Stimulated activated memory B cell treated with anti-CD40 and anti-IgM and Interleukin-4, amounts not matched to agents 10 μg/mL and 1 μg/mL and 100 μg/mL, for 72 hours (primary cell): ENCODE results near the gene STRIP2.
A peak's percentile ranks its signal among the peaks of the same experiment; 100 is the strongest.

Source experiments
- ATAC-seq: fragments of 150-1000 bp; cut with Tn5 transposase; 2 replicates; pipeline ENCODE4 v1.10.0; 2021
- H3K27ac Mint-ChIP-seq: one replicate; pipeline ENCODE4 v1.8.0; 2022; ENCODE audit warnings: mild to moderate bottlenecking, mixed read lengths
- H3K27me3 Mint-ChIP-seq: one replicate; pipeline ENCODE4 v1.8.0; 2022; ENCODE audit warnings: mixed read lengths
- H3K36me3 Mint-ChIP-seq: one replicate; pipeline ENCODE4 v1.8.0; 2022; ENCODE audit warnings: mixed read lengths
- H3K4me1 Mint-ChIP-seq: one replicate; pipeline ENCODE4 v1.8.0; 2022; ENCODE audit warnings: mixed read lengths
- H3K4me3 Mint-ChIP-seq: one replicate; pipeline ENCODE4 v1.8.0; 2022; ENCODE audit warnings: mild to moderate bottlenecking, moderate library complexity, mixed read lengths
- H3K9me3 Mint-ChIP-seq: one replicate; pipeline ENCODE4 v1.8.0; 2022; ENCODE audit warnings: mixed read lengths

Gene STRIP2

DNA sequence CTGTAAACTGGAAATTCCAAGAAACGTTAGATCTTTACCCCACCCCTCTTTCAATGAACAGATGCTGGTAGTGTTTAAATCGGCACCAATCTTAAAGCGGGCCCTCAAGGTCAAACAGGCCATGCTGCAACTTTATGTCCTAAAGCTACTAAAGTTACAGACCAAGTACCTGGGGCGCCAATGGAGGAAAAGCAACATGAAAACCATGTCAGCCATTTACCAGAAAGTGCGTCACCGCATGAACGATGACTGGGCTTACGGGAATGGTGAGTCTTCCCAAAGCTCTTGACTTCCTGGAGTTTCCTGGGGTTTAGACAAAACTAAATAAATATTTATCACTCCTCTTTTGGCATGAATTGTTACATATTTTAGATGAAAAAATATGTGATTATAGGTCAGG is 48.5 kb downstream of the STRIP2 start:
- Mint-ChIP-seq H3K4me1 (no peaks in the 10 kb centered on the region), H3K36me3 (no peaks in the 10 kb centered on the region), H3K9me3 (no peaks in the 10 kb centered on the region), H3K27me3 (no peaks in the 10 kb centered on the region), H3K4me3 (no peak overlapping the region), H3K27ac (no peak overlapping the region)
- ATAC-seq, result no peak

GRCh38 chr7:129489491-129489890 is 55.3 kb downstream of the STRIP2 start:
- H3K27ac Mint-ChIP-seq, result no peak overlapping the region
- H3K4me1 Mint-ChIP-seq, result peaks cover 8% of the 10 kb centered on the region
- H3K36me3 Mint-ChIP-seq, result no peaks in the 10 kb centered on the region
- no peak overlapping the region for H3K4me3 Mint-ChIP-seq
- no peaks in the 10 kb centered on the region for H3K9me3 Mint-ChIP-seq
- ATAC-seq, result no peak
- H3K27me3 Mint-ChIP-seq, result no peaks in the 10 kb centered on the region

DNA sequence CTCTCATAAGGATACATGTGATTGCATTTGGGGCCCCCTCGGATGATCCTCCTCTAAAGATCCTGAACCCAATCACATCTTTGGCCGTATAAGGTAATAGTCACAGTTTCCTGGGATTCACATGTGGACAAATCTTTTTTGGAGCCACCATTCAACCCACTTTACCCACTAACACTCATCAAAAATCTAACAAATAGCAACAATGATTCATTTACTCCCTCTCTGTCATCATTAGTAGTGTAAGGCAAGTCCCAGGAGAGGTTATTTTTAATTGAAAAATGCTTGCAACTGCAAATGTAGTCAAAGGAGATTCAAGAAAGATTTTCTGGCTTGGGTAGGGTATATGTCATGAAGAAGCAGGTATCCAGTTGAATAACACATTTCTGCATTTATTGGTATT is 58.2 kb downstream of the STRIP2 start:
- Mint-ChIP-seq H3K27ac (no peak overlapping the region), H3K9me3 (no peaks in the 10 kb centered on the region), H3K4me3 (no peak overlapping the region), H3K36me3 (no peaks in the 10 kb centered on the region), H3K4me1 (peaks cover 28% of the 10 kb centered on the region), H3K27me3 (no peaks in the 10 kb centered on the region)
- ATAC-seq, result no peak

GRCh38 chr7:129493555-129493954 is 59.3 kb downstream of the STRIP2 start:
- no peak overlapping the region for H3K27ac Mint-ChIP-seq
- ATAC-seq, result peak; percentile 71
- H3K36me3 Mint-ChIP-seq, result no peaks in the 10 kb centered on the region

DNA sequence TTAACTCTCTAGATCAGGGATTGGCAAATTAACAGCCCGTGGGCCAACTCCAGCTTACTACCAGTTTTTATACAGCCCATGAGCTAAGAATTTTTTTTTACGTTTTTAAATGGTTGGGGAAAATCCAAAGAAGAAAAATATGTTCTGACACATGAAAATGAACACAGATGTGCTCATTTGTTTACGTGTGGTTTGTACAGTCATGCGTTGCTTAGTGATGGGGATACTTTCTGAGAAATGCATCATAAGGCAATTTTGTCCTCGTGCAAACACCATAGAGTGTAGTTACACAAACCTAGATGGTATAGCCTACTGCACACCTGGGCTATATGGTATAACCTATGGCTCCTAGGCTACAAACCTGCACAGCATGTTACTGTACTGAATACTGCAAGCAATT is 59.8 kb downstream of the STRIP2 start:
- no peaks in the 10 kb centered on the region for H3K36me3 Mint-ChIP-seq
- no peak overlapping the region for H3K4me3 Mint-ChIP-seq
- peaks cover 28% of the 10 kb centered on the region for H3K4me1 Mint-ChIP-seq
- H3K27me3 Mint-ChIP-seq, result no peaks in the 10 kb centered on the region
- H3K27ac Mint-ChIP-seq, result no peak overlapping the region
- peak; percentile 87 for ATAC-seq
- H3K9me3 Mint-ChIP-seq, result no peaks in the 10 kb centered on the region

More at GRCh38 chr7:129493555-129493954, 59.3 kb downstream of the STRIP2 start:
- Mint-ChIP-seq H3K9me3 (no peaks in the 10 kb centered on the region), H3K27me3 (no peaks in the 10 kb centered on the region), H3K4me3 (no peak overlapping the region), H3K4me1 (peaks cover 28% of the 10 kb centered on the region)

GRCh38 chr7:129495987-129496386 is 61.8 kb downstream of the STRIP2 start:
- peaks cover 41% of the 10 kb centered on the region for H3K4me1 Mint-ChIP-seq
- H3K36me3 Mint-ChIP-seq, result no peaks in the 10 kb centered on the region
- H3K27ac Mint-ChIP-seq, result no peak overlapping the region
- no peak overlapping the region for H3K4me3 Mint-ChIP-seq
- H3K9me3 Mint-ChIP-seq, result no peaks in the 10 kb centered on the region
- H3K27me3 Mint-ChIP-seq, result no peaks in the 10 kb centered on the region
- ATAC-seq, result no peak

DNA sequence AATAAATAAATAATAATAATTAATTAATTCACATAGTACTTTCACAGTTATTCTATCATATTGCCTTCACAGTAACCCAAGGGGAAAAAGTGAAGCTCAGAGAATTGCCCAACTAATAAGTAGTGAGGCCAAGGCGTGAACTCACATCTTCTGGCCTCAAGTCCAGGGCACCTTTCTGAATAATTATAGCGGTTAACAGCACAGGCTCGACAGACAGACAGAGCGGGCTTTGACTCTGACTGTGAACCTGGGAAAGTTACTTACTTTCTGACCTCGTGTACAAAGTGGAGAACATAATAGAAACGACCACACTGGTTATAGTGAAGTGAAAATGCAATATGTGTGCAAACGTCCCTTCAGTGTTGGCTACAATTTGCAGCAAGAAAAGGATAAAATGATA is 62.4 kb downstream of the STRIP2 start:
- Mint-ChIP-seq H3K27ac (peak overlapping the region; percentile 36), H3K4me3 (no peak overlapping the region), H3K36me3 (no peaks in the 10 kb centered on the region), H3K27me3 (no peaks in the 10 kb centered on the region), H3K9me3 (no peaks in the 10 kb centered on the region), H3K4me1 (peaks cover 48% of the 10 kb centered on the region)
- no peak for ATAC-seq

GRCh38 chr7:129497156-129497555 is 62.9 kb downstream of the STRIP2 start:
- ATAC-seq, result no peak
- Mint-ChIP-seq H3K27me3 (no peaks in the 10 kb centered on the region), H3K27ac (peak overlapping the region; percentile 36), H3K4me3 (no peak overlapping the region), H3K9me3 (no peaks in the 10 kb centered on the region), H3K36me3 (no peaks in the 10 kb centered on the region), H3K4me1 (peaks cover 53% of the 10 kb centered on the region)

DNA sequence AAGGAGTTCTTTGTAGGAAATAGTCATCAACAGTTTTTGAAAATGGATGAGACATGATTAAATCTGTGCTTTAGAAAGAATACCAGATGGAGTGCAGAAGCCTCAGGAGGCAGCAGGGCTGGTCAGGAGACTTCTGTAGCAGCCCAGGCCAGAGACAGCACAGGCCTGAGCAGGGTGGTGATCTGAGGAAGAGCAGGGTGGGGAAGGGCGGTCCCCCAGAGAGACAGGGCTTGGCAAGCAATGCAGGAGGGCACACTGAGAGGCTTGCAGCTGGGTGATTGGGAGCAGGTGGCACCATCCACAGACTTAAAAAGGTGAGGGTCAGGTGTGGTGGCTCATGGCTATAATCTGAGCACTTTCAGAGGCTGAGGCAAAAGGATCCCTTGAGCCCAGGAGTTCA is 63.8 kb downstream of the STRIP2 start:
- no peaks in the 10 kb centered on the region for H3K36me3 Mint-ChIP-seq
- H3K9me3 Mint-ChIP-seq, result no peaks in the 10 kb centered on the region
- no peak overlapping the region for H3K4me3 Mint-ChIP-seq
- peak overlapping the region; percentile 36 for H3K27ac Mint-ChIP-seq
- no peak for ATAC-seq
- H3K27me3 Mint-ChIP-seq, result no peaks in the 10 kb centered on the region
- peaks cover 55% of the 10 kb centered on the region for H3K4me1 Mint-ChIP-seq

DNA sequence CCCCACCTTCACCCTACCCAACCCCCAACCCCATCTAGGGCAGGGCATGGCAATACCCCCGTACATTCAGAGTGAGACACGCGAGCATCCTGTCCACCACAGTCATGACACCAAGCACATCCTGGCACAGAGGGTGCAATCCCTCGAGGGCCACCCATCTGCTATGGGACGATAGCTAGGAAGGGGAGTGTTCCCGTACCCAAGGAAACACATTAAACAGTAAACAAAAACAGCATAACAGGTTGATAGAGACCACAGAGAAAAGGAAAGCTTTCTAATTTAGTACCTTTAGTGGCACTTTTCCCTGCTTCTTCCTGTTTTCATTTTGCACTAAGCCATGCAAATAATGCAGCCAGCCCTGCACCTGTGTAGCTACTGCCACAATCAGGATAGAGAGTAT is 65.8 kb downstream of the STRIP2 start:
- peaks cover 54% of the 10 kb centered on the region for H3K4me1 Mint-ChIP-seq
- no peak for ATAC-seq

GRCh38 chr7:129501760-129502707 is 67.8 kb downstream of the STRIP2 start, which contains the start of gene SMKR1:
Gene SMKR1 (plus strand): TSS chr7:129502531. CDS start chr7:129502825, 294 bp downstream.
- Mint-ChIP-seq H3K4me1 (peaks cover 36% of the 10 kb centered on the region), H3K4me3 (peak within 1 kb of the TSS; percentile 73), H3K27ac (peak within 1 kb of the TSS; percentile 21), H3K9me3 (no peaks in the 10 kb centered on the region), H3K36me3 (no peaks in the 10 kb centered on the region), H3K27me3 (no peaks in the 10 kb centered on the region)
- ATAC-seq, result peak; percentile 96

More for the DNA sequence above, 65.8 kb downstream of the STRIP2 start:
- no peaks in the 10 kb centered on the region for H3K27me3 Mint-ChIP-seq
- no peaks in the 10 kb centered on the region for H3K9me3 Mint-ChIP-seq
- no peaks in the 10 kb centered on the region for H3K36me3 Mint-ChIP-seq
- H3K27ac Mint-ChIP-seq, result peak overlapping the region; percentile 65
- peak overlapping the region; percentile 49 for H3K4me3 Mint-ChIP-seq

- ATAC-seq, result peak; percentile 50
These were observed 68.8 kb downstream of the STRIP2 start for GRCh38 chr7:129502708-129503685.

DNA sequence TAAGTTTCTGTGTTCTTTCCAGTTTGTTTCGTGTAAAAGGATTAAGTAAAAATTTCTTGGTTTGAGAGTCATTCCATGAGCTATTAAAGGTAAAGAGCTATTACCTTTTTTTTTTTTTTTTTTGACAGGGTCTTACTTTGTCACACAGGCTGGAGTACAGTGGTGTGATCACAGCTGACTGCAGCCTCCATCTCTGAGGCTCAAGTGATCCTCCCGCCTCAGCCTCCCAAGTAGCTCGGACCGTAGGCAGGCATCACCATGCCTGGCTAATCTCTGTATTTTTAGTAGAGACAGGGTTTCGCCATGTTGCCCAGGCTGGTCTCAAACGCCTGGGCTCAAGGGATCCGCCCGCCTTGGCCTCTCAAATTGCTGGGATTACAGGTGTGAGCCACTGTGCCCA is 69.5 kb downstream of the STRIP2 start:
- no peak for ATAC-seq
- peaks cover 35% of the 10 kb centered on the region for H3K4me1 Mint-ChIP-seq
- H3K36me3 Mint-ChIP-seq, result no peaks in the 10 kb centered on the region
- H3K4me3 Mint-ChIP-seq, result peak overlapping the region; percentile 73
- peak overlapping the region; percentile 21 for H3K27ac Mint-ChIP-seq
- no peaks in the 10 kb centered on the region for H3K9me3 Mint-ChIP-seq
- no peaks in the 10 kb centered on the region for H3K27me3 Mint-ChIP-seq

More at GRCh38 chr7:129502708-129503685, 68.8 kb downstream of the STRIP2 start:
- Mint-ChIP-seq H3K36me3 (no peaks in the 10 kb centered on the region), H3K4me1 (peaks cover 35% of the 10 kb centered on the region), H3K27ac (peak overlapping the region; percentile 21), H3K27me3 (no peaks in the 10 kb centered on the region), H3K4me3 (peak overlapping the region; percentile 73), H3K9me3 (no peaks in the 10 kb centered on the region)

DNA sequence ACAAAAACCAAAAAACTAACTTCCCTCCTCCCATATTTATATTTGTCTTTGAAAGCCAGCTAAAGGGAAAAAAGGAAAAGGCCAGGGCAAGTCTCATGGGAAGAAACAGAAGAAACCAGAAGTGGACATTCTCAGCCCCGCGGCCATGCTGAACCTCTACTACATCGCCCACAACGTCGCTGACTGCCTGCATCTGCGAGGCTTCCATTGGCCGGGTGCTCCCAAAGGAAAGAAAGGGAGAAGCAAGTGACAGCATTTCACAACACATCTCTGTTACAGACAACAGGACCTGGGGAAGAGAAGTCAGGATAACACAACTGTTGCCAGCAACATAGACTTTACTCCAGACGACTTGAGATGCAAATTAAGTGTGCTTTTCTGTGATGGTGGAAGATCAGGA is 78.0 kb downstream of the STRIP2 start:
- no peak overlapping the region for H3K27ac Mint-ChIP-seq
- H3K4me1 Mint-ChIP-seq, result no peaks in the 10 kb centered on the region
- no peak overlapping the region for H3K4me3 Mint-ChIP-seq
- peaks cover 11% of the 10 kb centered on the region for H3K36me3 Mint-ChIP-seq
- H3K27me3 Mint-ChIP-seq, result no peaks in the 10 kb centered on the region
- ATAC-seq, result no peak
- H3K9me3 Mint-ChIP-seq, result no peaks in the 10 kb centered on the region

DNA sequence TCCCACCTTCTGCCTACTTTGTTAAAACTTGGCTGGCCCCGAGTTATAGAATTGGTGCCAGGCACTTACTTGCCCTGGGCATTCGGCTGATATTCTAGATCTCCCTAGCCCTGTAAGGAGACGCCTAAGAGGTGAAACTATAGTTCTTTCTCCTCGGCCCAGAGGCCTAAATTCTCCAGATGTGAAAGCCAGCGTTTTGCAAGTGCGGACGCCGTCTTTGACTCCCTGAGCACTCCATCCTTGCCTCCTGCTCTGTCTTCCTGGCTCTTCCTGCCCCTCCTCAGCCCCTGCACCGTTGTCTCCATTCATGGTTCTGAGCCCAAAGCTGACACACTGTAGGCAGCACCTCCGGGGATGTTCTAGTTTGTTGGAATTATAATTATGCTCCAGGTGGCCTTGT is 79.3 kb downstream of the STRIP2 start:
- no peak overlapping the region for H3K4me3 Mint-ChIP-seq
- H3K27ac Mint-ChIP-seq, result no peak overlapping the region

More for the DNA sequence above, 79.3 kb downstream of the STRIP2 start:
- Mint-ChIP-seq H3K36me3 (peaks cover 11% of the 10 kb centered on the region), H3K27me3 (peaks cover 8% of the 10 kb centered on the region), H3K9me3 (no peaks in the 10 kb centered on the region), H3K4me1 (no peaks in the 10 kb centered on the region)
- ATAC-seq, result no peak
